ENCODE data around the gene ASPDH. TPM values are rescaled to one million over a fixed set of nuclear protein-coding genes. Genes with fewer than 3 reads are reported as not detected.

The ASPDH gene
- polyA plus RNA-seq, 1 donor (not counting 4 experiments of a cell fraction or from before 2014, with no cell fraction given), result not detected

DNA sequence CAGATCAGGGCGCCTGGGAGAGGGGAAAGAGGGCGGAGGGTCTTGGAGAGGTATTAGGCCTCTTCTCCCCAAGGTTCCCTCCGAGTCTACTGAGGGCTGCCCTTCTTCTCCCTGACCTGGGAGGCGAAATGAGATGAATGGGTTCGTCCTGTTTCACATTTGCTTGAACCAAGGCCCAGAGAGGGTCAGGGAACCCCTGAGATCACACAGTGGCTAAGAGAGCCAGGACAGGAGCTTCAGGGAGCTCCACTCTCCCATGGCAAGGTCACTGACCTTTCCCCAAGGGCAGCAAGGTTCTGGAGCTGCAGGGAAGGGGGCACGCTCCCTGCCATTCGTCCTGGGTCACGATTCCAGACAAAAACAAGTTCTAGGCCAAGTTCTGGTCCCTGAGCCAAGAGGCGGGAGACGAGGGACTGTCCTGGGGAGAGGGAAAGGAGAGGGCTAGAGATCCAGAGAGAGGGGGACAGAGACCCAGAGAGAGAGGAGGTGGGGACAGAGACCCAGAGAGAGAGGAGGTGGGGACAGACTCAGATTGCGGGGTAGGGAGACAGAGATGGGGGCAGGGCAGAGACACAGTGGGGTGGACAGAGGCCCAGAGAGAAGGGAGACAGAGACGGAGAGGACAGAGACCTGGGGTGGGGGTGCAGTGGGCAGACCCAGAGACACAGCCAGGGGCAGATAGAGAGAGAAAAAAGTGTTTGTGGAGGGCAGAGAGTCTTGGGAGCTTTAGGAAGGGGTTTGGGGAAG lies 541 bp downstream of the ASPDH start:
- H3K4me1 ChIP-seq (ENCODE audit: control insufficient read depth, extremely low read depth, insufficient read depth, low read length), result peaks cover 4% of the 10 kb centered on the region
- no peak overlapping the region for H3K4me3 ChIP-seq (ENCODE audit: control insufficient read depth in 2 of 3, extremely low read depth in 1 of 3, insufficient read depth in 2 of 3, low read depth in 1 of 3, low read length in 3 of 3)
- H3K27ac ChIP-seq (ENCODE audit: control insufficient read depth, insufficient read depth, low read length), result no peak overlapping the region
- FAIRE-seq, result no peak
- H3K36me3 ChIP-seq (ENCODE audit: control insufficient read depth in 2 of 2, extremely low read depth in 1 of 2, insufficient read depth in 2 of 2, low read length in 2 of 2), result no peaks in the 10 kb centered on the region
- no peak for DNase-seq (ENCODE audit: low read depth, low spot score)
- H4K20me1 ChIP-seq (ENCODE audit: control insufficient read depth, extremely low read depth, insufficient read depth, low read length), result no peaks in the 10 kb centered on the region
- dilution Hi-C loops (cut with MboI; ENCODE audit: extremely low pct_ligation_motif_present, low sequenced_read_pairs), result no loop called here
- H3K27me3 ChIP-seq (ENCODE audit: control insufficient read depth, extremely low read depth, insufficient read depth, low read length), result peaks cover 8% of the 10 kb centered on the region
- no peak overlapping the region for H2AFZ ChIP-seq (ENCODE audit: control insufficient read depth, low read length)
- no peak overlapping the region for H3K4me2 ChIP-seq (ENCODE audit: control insufficient read depth, extremely low read depth, insufficient read depth, low read depth, low read length)
- peaks cover 5% of the 10 kb centered on the region for H3K79me2 ChIP-seq (ENCODE audit: control insufficient read depth, insufficient read depth, low read length)
- no peak for TF ChIP-seq CTCF (optimal IDR thresholded peaks at IDR 0.05 in 1 of 3, IDR thresholded peaks at IDR 0.05 in 1 of 3, conservative IDR thresholded peaks at IDR 0.05 in 1 of 3; ENCODE audit: extremely low read depth in 1 of 3, insufficient read depth in 2 of 3, low read length in 3 of 3)
- TF ChIP-seq EZH2 (IDR thresholded peaks at IDR 0.05; ENCODE audit: low read length), result no peak
- H3K9me3 ChIP-seq (ENCODE audit: control insufficient read depth, low read depth, low read length), result no peaks in the 10 kb centered on the region
- no peaks in the 10 kb centered on the region for H3K9me1 ChIP-seq (ENCODE audit: control insufficient read depth, extremely low read depth, insufficient read depth, low read length)
- H3K9ac ChIP-seq (ENCODE audit: control insufficient read depth, extremely low read depth, insufficient read depth, low read length), result no peak overlapping the region

DNA sequence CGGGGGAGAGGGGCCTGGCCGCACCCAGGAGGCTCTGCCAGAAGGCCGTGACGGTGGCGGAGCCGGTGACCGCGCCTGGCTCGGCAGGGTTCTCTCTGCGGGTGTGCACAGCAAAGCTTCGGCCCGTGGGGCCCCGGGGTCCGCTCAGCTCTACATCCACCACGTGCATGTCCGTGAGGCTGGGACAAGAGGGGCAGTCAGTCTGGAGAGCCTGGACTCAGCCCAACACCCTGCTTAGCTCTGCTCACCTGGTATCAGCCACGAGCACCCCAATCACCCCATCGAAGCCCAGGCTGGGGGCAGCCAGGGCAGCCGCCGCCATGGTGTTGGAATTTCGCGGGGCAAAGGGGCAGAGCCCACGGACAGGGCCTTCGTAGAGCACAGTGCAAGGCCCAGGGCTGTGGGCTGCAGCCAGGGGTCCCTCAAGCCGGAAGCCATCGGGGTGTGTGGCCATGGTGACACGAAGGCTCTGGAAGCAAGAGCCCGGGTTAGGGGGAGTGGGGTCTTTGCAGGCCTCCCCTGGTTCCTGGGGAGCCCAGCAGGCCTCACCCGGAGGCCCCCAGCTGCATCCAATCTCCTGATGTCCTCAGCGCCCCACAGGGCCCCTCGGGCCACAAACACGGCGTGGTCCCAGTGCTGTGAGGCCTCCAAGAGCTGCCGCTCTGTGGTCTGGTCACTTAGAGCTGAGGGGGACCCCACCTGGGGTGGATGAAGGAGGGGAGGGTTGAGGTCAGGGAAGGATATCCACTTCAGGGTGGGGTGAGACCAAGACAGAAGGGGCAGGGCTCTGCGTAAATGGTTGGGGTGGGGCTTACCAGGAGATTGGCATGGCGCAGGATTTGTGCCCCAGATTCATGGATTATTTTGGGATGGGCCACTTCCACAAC lies 1.4 kb downstream of the ASPDH start:
- TF ChIP-seq EZH2 (IDR thresholded peaks at IDR 0.05; ENCODE audit: low read length) (no peak), CTCF (optimal IDR thresholded peaks at IDR 0.05 in 1 of 3, IDR thresholded peaks at IDR 0.05 in 1 of 3, conservative IDR thresholded peaks at IDR 0.05 in 1 of 3; ENCODE audit: extremely low read depth in 1 of 3, insufficient read depth in 2 of 3, low read length in 3 of 3) (no peak)

More for the DNA sequence above, 1.4 kb downstream of the ASPDH start:
- peak overlapping the region; percentile 52 for H3K27ac ChIP-seq (ENCODE audit: control insufficient read depth, insufficient read depth, low read length)
- peaks cover 5% of the 10 kb centered on the region for H3K79me2 ChIP-seq (ENCODE audit: control insufficient read depth, insufficient read depth, low read length)
- dilution Hi-C loops (cut with MboI; ENCODE audit: extremely low pct_ligation_motif_present, low sequenced_read_pairs), result no loop called here
- no peak for FAIRE-seq
- H3K36me3 ChIP-seq (ENCODE audit: control insufficient read depth in 2 of 2, extremely low read depth in 1 of 2, insufficient read depth in 2 of 2, low read length in 2 of 2), result no peaks in the 10 kb centered on the region
- peaks cover 4% of the 10 kb centered on the region for H3K4me1 ChIP-seq (ENCODE audit: control insufficient read depth, extremely low read depth, insufficient read depth, low read length)
- peak overlapping the region; percentile 68 to 94 (median 91) for H3K4me3 ChIP-seq (ENCODE audit: control insufficient read depth in 2 of 3, extremely low read depth in 1 of 3, insufficient read depth in 2 of 3, low read depth in 1 of 3, low read length in 3 of 3)
- H3K4me2 ChIP-seq (ENCODE audit: control insufficient read depth, extremely low read depth, insufficient read depth, low read depth, low read length), result peak overlapping the region; percentile 74
- peak overlapping the region; percentile 81 for H3K9ac ChIP-seq (ENCODE audit: control insufficient read depth, extremely low read depth, insufficient read depth, low read length)
- no peak overlapping the region for H2AFZ ChIP-seq (ENCODE audit: control insufficient read depth, low read length)
- DNase-seq (ENCODE audit: low read depth, low spot score), result no peak
- no peaks in the 10 kb centered on the region for H3K9me3 ChIP-seq (ENCODE audit: control insufficient read depth, low read depth, low read length)
- no peaks in the 10 kb centered on the region for H4K20me1 ChIP-seq (ENCODE audit: control insufficient read depth, extremely low read depth, insufficient read depth, low read length)
- H3K27me3 ChIP-seq (ENCODE audit: control insufficient read depth, extremely low read depth, insufficient read depth, low read length), result peaks cover 8% of the 10 kb centered on the region
- no peaks in the 10 kb centered on the region for H3K9me1 ChIP-seq (ENCODE audit: control insufficient read depth, extremely low read depth, insufficient read depth, low read length)

Measured in keratinocyte (primary cell).